ENCODE results near the gene SEPTIN6.
"Not testable (repeated sequence)": the region's sequence is repeated elsewhere in the genome, so short reads cannot be mapped to it uniquely, and the experiment has no call there.

SEPTIN6 gene

DNA sequence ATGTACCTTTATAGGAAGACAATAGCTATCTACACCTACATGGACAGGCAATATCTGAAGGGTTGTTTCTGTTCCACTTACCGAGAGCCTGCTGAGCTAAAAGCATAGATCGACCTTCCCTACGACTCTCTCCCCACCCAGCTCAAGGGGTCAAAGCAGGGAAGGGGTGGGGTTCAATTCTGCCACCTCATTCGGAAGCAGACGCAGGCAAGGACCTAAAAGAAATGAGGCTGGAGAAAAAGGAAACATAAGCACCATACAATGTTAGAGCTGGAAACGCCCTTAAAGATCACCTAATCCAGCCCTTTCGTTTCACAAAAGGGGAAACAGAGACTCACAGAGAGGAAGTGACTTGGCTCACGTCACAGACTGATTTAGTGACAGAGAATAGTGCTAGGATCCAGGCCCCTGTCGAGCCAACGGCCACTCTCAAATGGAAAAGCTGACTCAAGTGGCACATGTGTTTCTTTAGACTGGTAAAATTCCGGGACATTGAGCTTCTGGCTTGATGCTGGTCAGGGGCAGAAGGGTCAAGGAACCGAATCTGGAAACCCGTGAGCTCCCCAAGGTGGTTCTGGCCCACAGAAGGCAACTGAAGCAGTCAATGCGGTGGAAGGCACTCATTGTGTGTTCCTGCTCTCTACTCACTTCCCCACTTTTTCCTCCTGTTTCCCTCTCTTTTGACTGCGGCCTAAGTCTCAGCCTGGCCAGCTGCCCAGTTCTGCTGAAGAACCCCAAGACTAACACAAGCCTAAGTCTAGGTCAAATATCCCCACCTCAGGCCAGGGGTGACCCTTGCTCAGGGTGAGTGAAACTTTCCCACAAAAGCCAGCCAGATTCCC lies 7.5 kb downstream of the SEPTIN6 start:
- H3K36me3 ChIP-seq (ENCODE audit: insufficient read depth): no peaks in the 10 kb centered on the region
- H3K4me3 ChIP-seq (IDR thresholded peaks at IDR 0.05; ENCODE audit: insufficient read depth, low read depth, low read length): no peak overlapping the region
- peaks cover 96% of the 10 kb centered on the region for H3K79me2 ChIP-seq (ENCODE audit: insufficient read depth, low read depth)
- H3K27me3 ChIP-seq (ENCODE audit: insufficient read depth, low read depth): no peaks in the 10 kb centered on the region
- H3K9ac ChIP-seq: no peak overlapping the region; the same call in 1 of the 2 replicates
- TF ChIP-seq, protein P1, sequence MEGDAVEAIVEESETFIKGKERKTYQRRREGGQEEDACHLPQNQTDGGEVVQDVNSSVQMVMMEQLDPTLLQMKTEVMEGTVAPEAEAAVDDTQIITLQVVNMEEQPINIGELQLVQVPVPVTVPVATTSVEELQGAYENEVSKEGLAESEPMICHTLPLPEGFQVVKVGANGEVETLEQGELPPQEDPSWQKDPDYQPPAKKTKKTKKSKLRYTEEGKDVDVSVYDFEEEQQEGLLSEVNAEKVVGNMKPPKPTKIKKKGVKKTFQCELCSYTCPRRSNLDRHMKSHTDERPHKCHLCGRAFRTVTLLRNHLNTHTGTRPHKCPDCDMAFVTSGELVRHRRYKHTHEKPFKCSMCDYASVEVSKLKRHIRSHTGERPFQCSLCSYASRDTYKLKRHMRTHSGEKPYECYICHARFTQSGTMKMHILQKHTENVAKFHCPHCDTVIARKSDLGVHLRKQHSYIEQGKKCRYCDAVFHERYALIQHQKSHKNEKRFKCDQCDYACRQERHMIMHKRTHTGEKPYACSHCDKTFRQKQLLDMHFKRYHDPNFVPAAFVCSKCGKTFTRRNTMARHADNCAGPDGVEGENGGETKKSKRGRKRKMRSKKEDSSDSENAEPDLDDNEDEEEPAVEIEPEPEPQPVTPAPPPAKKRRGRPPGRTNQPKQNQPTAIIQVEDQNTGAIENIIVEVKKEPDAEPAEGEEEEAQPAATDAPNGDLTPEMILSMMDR (conservative IDR thresholded peaks at IDR 0.05; ENCODE audit: low read depth, low read length): no peak
- H4K20me1 ChIP-seq (ENCODE audit: insufficient read depth): no peaks in the 10 kb centered on the region
- H2AFZ ChIP-seq (ENCODE audit: low read depth): no peak overlapping the region
- peak overlapping the region; percentile 33 for H3K4me2 ChIP-seq
- peaks cover 98% of the 10 kb centered on the region for H3K4me1 ChIP-seq (ENCODE audit: low read depth, poor library complexity, severe bottlenecking)
- H3K27ac ChIP-seq: peak overlapping the region; percentile 83

DNA sequence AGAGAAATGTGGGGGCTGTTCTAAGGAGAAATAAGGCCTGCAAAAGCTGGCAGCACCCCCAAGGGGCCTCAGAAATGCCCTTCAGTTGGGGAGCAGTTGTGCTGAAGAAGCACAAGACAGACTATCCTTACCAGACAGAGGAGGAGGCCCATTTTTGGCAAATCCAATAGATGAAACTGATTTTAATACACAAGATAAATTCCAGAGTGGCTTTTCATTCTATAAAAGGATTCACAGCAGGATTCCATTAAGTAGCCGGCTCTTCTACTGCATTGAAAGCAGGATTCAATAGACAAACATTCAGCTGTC lies 8.1 kb downstream of the SEPTIN6 start:
- H3K36me3 ChIP-seq (ENCODE audit: insufficient read depth): no peaks in the 10 kb centered on the region
- H3K4me2 ChIP-seq: peak overlapping the region; percentile 33
- no peak overlapping the region for H3K4me3 ChIP-seq (IDR thresholded peaks at IDR 0.05; ENCODE audit: insufficient read depth, low read depth, low read length)
- peaks cover 98% of the 10 kb centered on the region for H3K4me1 ChIP-seq (ENCODE audit: low read depth, poor library complexity, severe bottlenecking)
- H3K79me2 ChIP-seq (ENCODE audit: insufficient read depth, low read depth): peaks cover 95% of the 10 kb centered on the region
- no peak overlapping the region for H3K9ac ChIP-seq
- peak overlapping the region; percentile 83; the same call in 1 of the 2 replicates for H3K27ac ChIP-seq
- no peaks in the 10 kb centered on the region for H4K20me1 ChIP-seq (ENCODE audit: insufficient read depth)
- H3K27me3 ChIP-seq (ENCODE audit: insufficient read depth, low read depth): no peaks in the 10 kb centered on the region
- TF ChIP-seq, protein P1 (conservative IDR thresholded peaks at IDR 0.05; ENCODE audit: low read depth, low read length): no peak
- H2AFZ ChIP-seq (ENCODE audit: low read depth): no peak overlapping the region

DNA sequence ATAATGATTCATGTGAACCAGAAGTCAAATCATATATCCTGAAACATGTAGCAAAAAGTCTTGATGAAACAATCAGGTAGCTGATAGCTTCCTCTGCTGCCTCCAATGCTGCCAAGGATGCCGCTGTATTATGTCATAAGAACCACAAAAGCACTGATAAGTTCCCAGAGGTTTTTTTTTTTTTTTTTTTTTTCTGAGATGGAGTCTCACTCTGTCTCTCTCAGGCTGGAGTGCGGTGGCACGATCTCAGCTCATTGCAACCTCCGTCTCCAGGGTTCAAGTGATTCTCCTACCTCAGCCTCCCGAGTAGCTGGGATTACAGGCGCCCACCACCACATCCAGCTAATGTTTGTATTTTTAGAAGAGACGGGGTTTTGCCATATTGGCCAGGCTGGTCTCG lies 8.7 kb downstream of the SEPTIN6 start:
- not testable (repeated sequence) for H3K4me3 ChIP-seq (IDR thresholded peaks at IDR 0.05; ENCODE audit: insufficient read depth, low read depth, low read length); H3K9ac ChIP-seq; H3K27me3 ChIP-seq (ENCODE audit: insufficient read depth, low read depth); H4K20me1 ChIP-seq (ENCODE audit: insufficient read depth); H3K36me3 ChIP-seq (ENCODE audit: insufficient read depth); H2AFZ ChIP-seq (ENCODE audit: low read depth)
- H3K4me1 ChIP-seq (ENCODE audit: low read depth, poor library complexity, severe bottlenecking): peaks cover 98% of the 10 kb centered on the region
- H3K4me2 ChIP-seq: peak overlapping the region; percentile 33; the same call in 1 of the 2 replicates
- peaks cover 95% of the 10 kb centered on the region for H3K79me2 ChIP-seq (ENCODE audit: insufficient read depth, low read depth)
- peak overlapping the region; percentile 83; the same call in 1 of the 2 replicates for H3K27ac ChIP-seq

DNA sequence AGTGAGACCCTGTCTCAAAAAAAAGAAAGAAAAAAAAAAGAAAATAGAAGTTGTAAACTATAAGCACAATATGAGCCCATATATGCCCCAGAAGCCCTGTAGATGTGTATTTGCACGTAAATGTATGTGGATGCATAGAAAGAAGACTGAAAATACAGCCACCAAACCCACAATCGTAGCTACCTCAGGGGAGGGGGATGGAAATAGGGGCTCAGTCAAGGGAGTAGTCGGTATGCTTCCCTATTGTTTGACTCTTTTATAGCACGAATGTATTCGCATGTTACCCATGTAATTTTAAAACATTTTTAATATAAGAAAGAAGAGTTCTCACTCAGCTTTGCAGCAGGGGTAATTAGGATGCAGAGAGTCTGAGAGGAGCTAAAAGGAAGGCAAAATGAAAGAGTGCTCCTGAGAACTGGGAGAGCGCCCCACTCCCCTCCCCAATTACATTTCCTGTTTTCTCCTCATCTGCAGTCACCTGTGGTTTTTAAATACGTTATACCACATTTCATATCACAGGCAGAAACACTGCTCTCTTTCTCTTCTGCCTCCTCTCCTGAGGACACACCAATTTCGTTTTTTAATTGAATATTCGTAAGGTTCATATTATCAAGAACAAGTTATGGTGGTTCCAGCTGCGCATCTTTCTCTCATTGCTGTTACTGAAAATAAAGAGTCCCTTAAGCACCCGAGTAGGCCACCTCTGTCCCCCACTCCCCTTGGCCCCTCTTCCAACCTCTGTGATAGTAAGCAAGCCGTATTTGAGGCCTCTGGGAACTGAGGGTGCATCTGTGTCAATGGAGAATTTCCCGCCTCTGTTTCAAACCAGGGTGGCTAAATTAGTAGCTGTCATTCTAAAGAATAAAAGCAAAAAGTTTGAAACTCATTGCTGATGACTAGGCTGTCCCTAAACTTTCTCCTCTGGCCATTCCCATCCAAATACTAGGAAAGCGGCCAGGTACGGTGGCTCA lies 10.7 kb downstream of the SEPTIN6 start:
- Histone ChIP-seq H3K4me2 (peak overlapping the region; percentile 88), H3K4me1 (ENCODE audit: low read depth, poor library complexity, severe bottlenecking) (peaks cover 95% of the 10 kb centered on the region), H3K36me3 (ENCODE audit: insufficient read depth) (no peaks in the 10 kb centered on the region), H3K79me2 (ENCODE audit: insufficient read depth, low read depth) (peaks cover 94% of the 10 kb centered on the region), H2AFZ (ENCODE audit: low read depth) (no peak overlapping the region), H4K20me1 (ENCODE audit: insufficient read depth) (no peaks in the 10 kb centered on the region), H3K4me3 (IDR thresholded peaks at IDR 0.05; ENCODE audit: insufficient read depth, low read depth, low read length) (no peak overlapping the region), H3K9ac (peak overlapping the region; percentile 49; the same call in 1 of the 2 replicates), H3K27ac (peak overlapping the region; percentile 83), H3K27me3 (ENCODE audit: insufficient read depth, low read depth) (no peaks in the 10 kb centered on the region)
- TF ChIP-seq, protein P1 (conservative IDR thresholded peaks at IDR 0.05; ENCODE audit: low read depth, low read length): no peak

Measured in KMS-11 (cell line).